ENCODE measurements around the gene PRM2.

Gene PRM2

DNA sequence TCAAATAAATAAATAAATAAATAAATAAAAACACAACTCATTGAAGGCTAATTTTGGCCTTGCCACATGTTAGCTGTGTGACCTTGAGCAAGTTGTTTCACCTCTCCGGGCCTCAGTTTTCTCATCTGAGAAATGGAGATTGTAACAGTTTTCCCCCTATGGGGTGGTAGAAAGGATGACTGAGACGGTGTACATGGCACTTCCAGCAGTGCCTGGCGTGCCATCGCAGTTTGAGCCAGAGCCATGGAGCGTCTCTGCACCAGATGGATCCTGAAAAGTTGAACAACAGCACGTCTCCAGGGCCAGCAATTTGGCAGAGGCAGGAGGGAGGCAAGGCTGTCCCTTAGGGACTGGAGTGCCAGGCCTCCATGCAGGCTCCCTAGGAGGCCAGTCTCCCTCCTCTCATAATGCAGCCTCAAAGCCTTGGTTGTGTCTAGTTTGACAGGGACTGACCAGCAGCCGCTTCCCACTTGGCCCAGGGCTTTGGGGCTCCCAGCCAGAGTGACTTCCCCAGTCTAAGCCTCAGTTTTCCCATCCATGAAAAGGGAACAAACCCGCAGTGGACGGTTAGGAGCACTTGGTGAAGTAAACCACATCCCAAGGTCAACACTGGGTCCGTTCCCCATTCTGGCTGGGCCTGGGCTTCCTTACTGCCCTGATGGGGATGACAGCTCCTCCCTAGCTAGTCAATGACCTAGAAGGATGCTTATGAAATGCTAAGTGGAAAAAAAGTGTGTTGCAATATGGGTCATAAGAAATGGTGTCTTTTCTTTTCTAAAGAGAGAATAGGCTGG is 39.6 kb downstream of the PRM2 start:
- no peak overlapping the region for H3K4me3 ChIP-seq (ENCODE audit: low read length)
- no peaks in the 10 kb centered on the region for H3K9me3 ChIP-seq (ENCODE audit: control insufficient read depth, low read length)
- no peaks in the 10 kb centered on the region for H3K27me3 ChIP-seq (replicated peaks; ENCODE audit: control insufficient read depth, insufficient read depth, low read length)
- peak; percentile 39 for DNase-seq (ENCODE audit: low read depth)
- H3K9ac ChIP-seq (ENCODE audit: low read length) = no peak overlapping the region
- no peaks in the 10 kb centered on the region for H3K4me1 ChIP-seq (ENCODE audit: control insufficient read depth, insufficient read depth, low read length)
- H3K36me3 ChIP-seq (ENCODE audit: control insufficient read depth, insufficient read depth, low read length, severe bottlenecking) = no peaks in the 10 kb centered on the region

DNA sequence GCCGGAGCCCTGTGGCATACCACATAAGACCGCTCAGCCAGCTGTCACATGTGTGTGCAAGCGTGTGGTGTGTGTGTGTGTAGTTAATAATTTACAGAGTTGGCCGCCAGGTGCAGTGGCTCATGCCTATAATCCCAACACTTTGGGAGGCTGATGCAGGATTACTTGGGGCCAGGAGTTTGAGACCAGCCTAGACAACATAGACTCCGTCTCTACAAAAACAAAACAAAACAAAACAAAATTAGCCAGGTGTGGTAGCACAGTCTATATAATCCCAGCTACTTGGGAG is 40.6 kb downstream of the PRM2 start:
- Histone ChIP-seq H3K9me3 (ENCODE audit: control insufficient read depth, low read length) (no peaks in the 10 kb centered on the region), H3K4me3 (ENCODE audit: low read length) (no peak overlapping the region), H3K27me3 (replicated peaks; ENCODE audit: control insufficient read depth, insufficient read depth, low read length) (no peaks in the 10 kb centered on the region), H3K9ac (ENCODE audit: low read length) (no peak overlapping the region), H3K4me1 (ENCODE audit: control insufficient read depth, insufficient read depth, low read length) (no peaks in the 10 kb centered on the region), H3K36me3 (ENCODE audit: control insufficient read depth, insufficient read depth, low read length, severe bottlenecking) (no peaks in the 10 kb centered on the region)
- no peak for DNase-seq (ENCODE audit: low read depth)

DNA sequence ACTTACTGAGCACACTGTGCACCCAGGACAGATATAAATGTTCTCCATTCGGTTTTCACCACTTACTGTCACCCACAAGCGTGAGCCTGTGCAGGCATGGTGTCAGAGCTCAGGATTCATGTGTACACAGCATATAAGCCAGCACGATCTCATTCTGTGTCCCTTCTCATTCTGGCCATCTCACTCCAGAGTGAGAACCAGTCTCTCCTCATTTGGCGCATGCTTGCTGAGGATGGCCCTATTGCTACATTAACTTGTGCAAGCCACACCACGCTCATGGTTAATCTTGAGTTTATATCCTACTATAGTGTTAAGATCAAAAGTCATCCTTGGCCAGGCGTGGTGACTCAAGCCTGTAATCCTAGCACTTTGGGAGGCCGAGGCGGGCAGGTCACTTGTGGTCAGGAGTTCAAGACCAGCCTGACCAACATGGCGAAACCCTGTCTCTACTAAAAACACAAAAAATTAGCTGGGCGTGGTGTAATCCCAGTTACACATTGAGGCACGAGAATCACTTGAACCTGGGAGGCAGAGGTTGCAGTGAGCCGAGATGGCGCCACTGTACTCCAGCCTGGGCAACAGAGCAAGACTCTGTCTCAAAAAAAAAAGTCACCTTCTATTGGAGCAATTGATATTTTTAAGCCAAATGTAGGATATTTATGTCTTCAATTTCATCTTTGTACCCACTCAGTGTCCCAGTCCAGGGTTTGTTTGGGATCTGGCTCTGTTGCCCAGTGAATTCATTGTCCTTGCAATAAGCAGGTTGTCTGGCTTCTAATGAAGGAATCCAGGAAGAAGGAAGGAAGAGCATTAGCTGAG is 41.2 kb downstream of the PRM2 start:
- no peak overlapping the region for H3K4me3 ChIP-seq (ENCODE audit: low read length)
- H3K9me3 ChIP-seq (ENCODE audit: control insufficient read depth, low read length) = no peaks in the 10 kb centered on the region
- H3K9ac ChIP-seq (ENCODE audit: low read length) = no peak overlapping the region
- no peak for DNase-seq (ENCODE audit: low read depth)
- H3K36me3 ChIP-seq (ENCODE audit: control insufficient read depth, insufficient read depth, low read length, severe bottlenecking) = no peaks in the 10 kb centered on the region
- H3K4me1 ChIP-seq (ENCODE audit: control insufficient read depth, insufficient read depth, low read length) = no peaks in the 10 kb centered on the region
- H3K27me3 ChIP-seq (replicated peaks; ENCODE audit: control insufficient read depth, insufficient read depth, low read length) = no peaks in the 10 kb centered on the region

DNA sequence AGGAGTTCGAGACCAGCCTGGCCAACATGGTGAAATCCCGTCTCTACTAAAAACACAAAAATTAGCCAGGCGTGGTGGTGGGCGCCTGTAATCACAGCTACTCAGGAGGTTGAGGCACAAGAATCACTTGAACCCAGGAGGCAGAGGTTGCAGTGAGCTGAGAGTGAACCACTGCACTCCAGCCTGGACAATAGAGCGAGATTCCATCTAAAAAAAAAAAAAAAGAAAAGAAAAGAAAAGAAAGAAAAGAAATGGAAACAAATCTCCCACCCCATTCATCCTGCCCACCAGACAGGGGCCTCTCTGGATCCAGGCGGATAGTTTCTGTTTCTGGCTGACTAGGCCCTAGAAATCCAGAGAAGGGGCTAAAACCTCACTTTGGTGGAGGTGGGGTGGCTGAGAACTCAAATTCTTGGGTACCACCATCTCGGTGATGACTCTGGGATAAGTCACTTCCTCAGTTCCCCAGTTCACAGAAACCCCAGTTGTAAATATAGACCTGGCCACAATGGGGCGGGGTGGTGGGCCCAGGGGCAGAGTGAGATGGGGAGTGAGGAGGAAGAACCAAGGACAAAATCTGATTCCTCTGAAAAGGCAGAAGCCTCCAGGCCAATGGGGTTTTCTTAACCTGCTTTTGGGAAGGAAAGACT is 42.4 kb downstream of the PRM2 start:
- Histone ChIP-seq H3K4me3 (ENCODE audit: low read length) (no peak overlapping the region), H3K4me1 (ENCODE audit: control insufficient read depth, insufficient read depth, low read length) (no peaks in the 10 kb centered on the region), H3K9me3 (ENCODE audit: control insufficient read depth, low read length) (no peaks in the 10 kb centered on the region), H3K27me3 (replicated peaks; ENCODE audit: control insufficient read depth, insufficient read depth, low read length) (no peaks in the 10 kb centered on the region), H3K36me3 (ENCODE audit: control insufficient read depth, insufficient read depth, low read length, severe bottlenecking) (no peaks in the 10 kb centered on the region), H3K9ac (ENCODE audit: low read length) (no peak overlapping the region)
- DNase-seq (ENCODE audit: low read depth) = no peak

DNA sequence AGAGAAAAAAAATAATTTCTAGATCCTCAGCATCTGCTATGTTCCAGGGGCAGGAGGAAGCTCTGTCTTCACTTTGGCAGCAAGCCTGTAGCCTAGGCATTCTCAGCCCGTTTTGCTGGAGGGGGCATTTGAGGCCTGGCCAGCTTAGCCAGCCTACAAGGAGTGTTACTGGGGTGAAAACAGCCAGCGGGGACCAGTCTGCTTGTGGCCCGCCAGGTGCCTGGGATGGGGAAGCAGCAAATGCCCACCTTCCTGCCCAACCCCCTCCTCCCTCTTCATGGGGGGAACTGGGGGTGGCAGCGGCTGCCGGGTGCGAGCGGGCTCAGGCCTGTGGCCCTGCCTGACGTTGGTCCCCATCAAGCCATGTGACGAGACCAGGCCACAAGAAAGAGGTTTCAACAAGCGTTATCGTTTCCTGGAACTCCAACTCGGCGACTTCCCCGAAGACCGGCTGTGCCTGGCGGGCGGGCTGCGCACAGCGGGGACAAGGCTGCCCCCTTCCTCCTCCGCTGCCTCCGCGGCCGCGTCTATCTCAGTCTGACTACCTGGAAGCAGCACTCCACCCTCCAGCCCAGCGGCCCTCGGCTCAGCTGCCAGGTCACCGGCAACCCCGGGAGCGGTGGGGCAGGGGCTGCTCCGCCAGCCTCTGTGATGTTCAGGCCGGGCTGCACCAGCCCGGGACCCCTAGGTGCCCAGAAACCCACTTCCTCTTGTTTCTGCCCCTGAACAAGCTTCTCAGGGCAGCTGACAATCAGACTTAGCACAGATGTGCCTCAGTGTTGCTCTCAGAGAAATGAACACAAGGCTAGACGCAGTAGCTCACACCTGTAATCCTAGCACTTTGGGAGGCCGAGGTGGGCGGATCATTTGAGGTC is 43.2 kb downstream of the PRM2 start:
- H3K4me3 ChIP-seq (ENCODE audit: low read length) = no peak overlapping the region
- DNase-seq (ENCODE audit: low read depth) = no peak
- H3K36me3 ChIP-seq (ENCODE audit: control insufficient read depth, insufficient read depth, low read length, severe bottlenecking) = no peaks in the 10 kb centered on the region

DNA sequence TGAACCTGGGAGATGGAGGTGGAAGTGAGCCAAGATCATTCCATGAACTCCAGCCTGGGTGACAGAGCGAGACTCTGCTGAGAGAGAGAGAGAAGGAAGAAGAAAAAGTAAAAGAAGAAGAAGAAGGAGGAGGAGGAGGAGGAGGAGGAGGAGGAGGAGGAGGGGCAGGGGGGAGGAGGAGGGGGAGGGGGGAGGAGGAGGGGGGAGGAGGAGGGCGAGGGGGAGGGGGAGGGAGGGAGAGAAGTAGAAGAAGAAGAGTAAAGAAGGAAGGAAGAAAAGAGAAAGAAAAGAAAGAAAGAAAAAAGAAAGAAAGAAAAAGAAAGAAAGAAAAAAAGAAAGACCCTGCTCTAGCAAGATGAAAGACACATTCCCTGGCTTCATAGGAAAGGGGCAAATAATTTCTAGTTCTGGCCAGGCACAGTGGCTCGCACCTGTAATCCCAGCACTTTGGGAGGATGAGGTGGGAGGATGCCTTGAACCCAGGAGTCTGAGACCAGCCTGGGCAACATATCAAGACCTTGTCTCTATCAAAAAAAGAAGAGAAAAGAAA is 43.9 kb downstream of the PRM2 start:
- no peaks in the 10 kb centered on the region for H3K9me3 ChIP-seq (ENCODE audit: control insufficient read depth, low read length)
- H3K9ac ChIP-seq (ENCODE audit: low read length) = no peak overlapping the region
- no peaks in the 10 kb centered on the region for H3K4me1 ChIP-seq (ENCODE audit: control insufficient read depth, insufficient read depth, low read length)
- DNase-seq (ENCODE audit: low read depth) = no peak
- H3K27me3 ChIP-seq (replicated peaks; ENCODE audit: control insufficient read depth, insufficient read depth, low read length) = no peaks in the 10 kb centered on the region
- no peaks in the 10 kb centered on the region for H3K36me3 ChIP-seq (ENCODE audit: control insufficient read depth, insufficient read depth, low read length, severe bottlenecking)
- H3K4me3 ChIP-seq (ENCODE audit: low read length) = no peak overlapping the region

More for the DNA sequence above, 43.2 kb downstream of the PRM2 start:
- H3K4me1 ChIP-seq (ENCODE audit: control insufficient read depth, insufficient read depth, low read length) = no peaks in the 10 kb centered on the region
- H3K9me3 ChIP-seq (ENCODE audit: control insufficient read depth, low read length) = no peaks in the 10 kb centered on the region
- H3K27me3 ChIP-seq (replicated peaks; ENCODE audit: control insufficient read depth, insufficient read depth, low read length) = no peaks in the 10 kb centered on the region
- no peak overlapping the region for H3K9ac ChIP-seq (ENCODE audit: low read length)

DNA sequence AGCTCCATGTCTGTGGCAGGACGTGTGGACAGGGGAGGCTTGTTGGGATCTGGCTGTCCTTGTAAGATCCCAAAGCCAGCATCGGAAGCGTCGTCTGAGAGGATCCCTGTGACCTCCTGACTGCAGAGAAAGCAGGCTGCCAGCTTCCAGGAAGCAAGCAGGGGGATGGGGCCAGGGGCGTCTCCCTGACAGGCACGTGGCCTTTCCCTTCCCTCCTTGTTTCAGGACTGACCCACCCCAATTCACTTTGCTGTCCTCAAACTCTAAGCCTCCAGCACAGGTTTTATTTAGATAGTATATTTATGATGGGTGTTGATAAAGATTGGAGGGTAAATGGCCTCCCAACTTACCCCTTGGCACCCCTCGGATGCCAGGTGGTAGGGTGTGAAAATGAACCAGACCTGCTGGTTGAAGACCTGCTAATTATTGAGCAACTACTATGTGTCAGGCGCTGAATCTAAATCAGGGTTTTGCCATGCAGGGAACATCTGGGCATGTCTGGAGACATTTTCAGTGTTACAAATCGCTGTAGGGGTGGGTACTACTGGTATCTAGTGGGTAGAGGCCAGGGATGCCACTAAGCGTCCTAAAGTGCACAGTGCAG is 44.8 kb downstream of the PRM2 start:
- no peaks in the 10 kb centered on the region for H3K27me3 ChIP-seq (replicated peaks; ENCODE audit: control insufficient read depth, insufficient read depth, low read length)
- no peak for DNase-seq (ENCODE audit: low read depth)
- no peaks in the 10 kb centered on the region for H3K9me3 ChIP-seq (ENCODE audit: control insufficient read depth, low read length)
- H3K4me1 ChIP-seq (ENCODE audit: control insufficient read depth, insufficient read depth, low read length) = no peaks in the 10 kb centered on the region
- H3K36me3 ChIP-seq (ENCODE audit: control insufficient read depth, insufficient read depth, low read length, severe bottlenecking) = no peaks in the 10 kb centered on the region
- no peak overlapping the region for H3K9ac ChIP-seq (ENCODE audit: low read length)
- no peak overlapping the region for H3K4me3 ChIP-seq (ENCODE audit: low read length)

DNA sequence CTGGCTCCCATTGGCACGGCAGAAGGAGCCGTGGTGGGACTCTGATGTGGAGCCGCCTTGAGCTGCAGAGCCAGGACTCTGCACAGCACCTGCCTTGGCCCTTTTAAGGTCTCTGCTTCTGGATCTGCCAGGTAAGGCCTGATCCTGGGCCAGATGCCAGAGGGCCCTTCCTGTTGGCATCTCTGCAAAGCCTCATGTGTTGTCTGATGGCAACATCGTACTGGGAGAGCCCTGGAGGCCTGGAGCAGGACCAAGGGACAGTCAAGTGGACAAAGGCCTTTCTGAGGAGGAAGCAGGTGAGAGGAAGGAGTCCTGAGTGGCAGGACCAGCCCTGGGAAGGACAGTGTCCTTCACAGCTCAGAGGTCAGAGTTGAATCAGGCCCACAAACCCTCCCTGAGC is 46.4 kb downstream of the PRM2 start:
- DNase-seq (ENCODE audit: low read depth) = no peak
- H3K9ac ChIP-seq (ENCODE audit: low read length) = no peak overlapping the region
- no peaks in the 10 kb centered on the region for H3K9me3 ChIP-seq (ENCODE audit: control insufficient read depth, low read length)
- H3K36me3 ChIP-seq (ENCODE audit: control insufficient read depth, insufficient read depth, low read length, severe bottlenecking) = no peaks in the 10 kb centered on the region
- H3K4me3 ChIP-seq (ENCODE audit: low read length) = no peak overlapping the region
- no peaks in the 10 kb centered on the region for H3K4me1 ChIP-seq (ENCODE audit: control insufficient read depth, insufficient read depth, low read length)
- H3K27me3 ChIP-seq (replicated peaks; ENCODE audit: control insufficient read depth, insufficient read depth, low read length) = no peaks in the 10 kb centered on the region

DNA sequence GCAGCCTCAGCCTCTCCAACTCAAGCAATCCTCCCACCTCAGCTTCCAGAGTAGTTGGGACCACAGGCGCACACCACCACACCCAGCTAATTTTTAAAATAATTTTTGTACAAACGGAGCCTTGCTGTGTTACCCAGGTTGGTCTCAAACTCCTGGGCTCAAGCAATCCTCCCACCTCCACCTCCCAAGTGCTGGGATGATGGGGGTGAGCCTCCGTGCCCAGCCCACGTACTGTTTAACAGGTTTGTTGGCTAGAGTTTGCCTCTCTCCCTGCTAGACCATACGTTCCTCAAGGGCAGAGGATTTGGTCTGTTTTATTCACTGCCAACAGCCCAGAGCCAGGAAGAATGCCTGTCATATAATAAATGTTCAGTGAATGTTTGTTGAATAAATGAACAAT is 46.8 kb downstream of the PRM2 start:
- DNase-seq (ENCODE audit: low read depth) = no peak
- Histone ChIP-seq H3K27me3 (replicated peaks; ENCODE audit: control insufficient read depth, insufficient read depth, low read length) (no peaks in the 10 kb centered on the region), H3K9ac (ENCODE audit: low read length) (no peak overlapping the region), H3K36me3 (ENCODE audit: control insufficient read depth, insufficient read depth, low read length, severe bottlenecking) (no peaks in the 10 kb centered on the region), H3K4me3 (ENCODE audit: low read length) (no peak overlapping the region), H3K9me3 (ENCODE audit: control insufficient read depth, low read length) (no peaks in the 10 kb centered on the region), H3K4me1 (ENCODE audit: control insufficient read depth, insufficient read depth, low read length) (no peaks in the 10 kb centered on the region)

DNA sequence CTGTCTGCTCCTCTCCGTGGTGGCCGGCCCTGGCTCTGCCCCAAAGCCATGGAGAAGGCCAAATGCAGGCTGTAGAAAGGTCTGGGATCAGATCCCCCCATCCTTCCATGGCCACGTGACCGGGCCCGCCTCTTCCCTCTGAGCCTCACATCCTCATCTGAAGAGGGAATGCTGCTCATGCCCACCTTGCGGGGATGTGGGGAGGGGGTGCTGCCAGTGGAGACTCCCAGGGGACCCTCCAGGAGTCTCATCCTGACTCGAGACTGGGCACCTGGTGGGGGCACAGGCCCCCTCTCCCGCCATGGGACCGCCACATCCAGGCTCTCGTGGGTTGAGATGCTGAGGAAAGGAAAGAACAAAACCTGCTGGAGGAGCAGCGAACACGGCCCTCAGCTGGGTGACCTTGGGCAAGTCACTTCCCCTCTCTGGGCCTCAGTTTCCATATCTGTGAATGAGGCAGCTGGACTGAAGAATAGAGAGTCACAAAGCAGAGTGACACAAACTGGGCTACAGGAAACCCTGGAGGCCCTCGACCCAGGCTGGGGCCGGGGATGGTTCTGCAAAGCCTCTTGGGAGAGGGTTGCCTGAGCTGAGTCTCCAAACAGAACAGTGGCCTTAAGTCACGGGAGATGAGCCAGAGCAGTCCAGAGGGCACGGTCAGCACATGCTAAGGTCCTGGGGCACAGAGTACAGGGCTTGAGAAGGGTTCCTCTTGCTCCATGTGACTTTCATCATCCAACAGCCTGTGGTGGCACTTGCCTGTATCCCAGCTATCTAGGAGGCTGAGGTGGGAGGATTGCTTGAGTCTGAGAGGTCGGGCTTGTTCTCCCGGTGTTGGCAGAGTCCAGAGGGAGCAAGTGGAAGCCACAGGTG is 50.4 kb downstream of the PRM2 start:
- Histone ChIP-seq H3K4me1 (ENCODE audit: control insufficient read depth, insufficient read depth, low read length) (no peaks in the 10 kb centered on the region), H3K36me3 (ENCODE audit: control insufficient read depth, insufficient read depth, low read length, severe bottlenecking) (no peaks in the 10 kb centered on the region), H3K9me3 (ENCODE audit: control insufficient read depth, low read length) (no peaks in the 10 kb centered on the region), H3K27me3 (replicated peaks; ENCODE audit: control insufficient read depth, insufficient read depth, low read length) (no peaks in the 10 kb centered on the region), H3K4me3 (ENCODE audit: low read length) (no peak overlapping the region), H3K9ac (ENCODE audit: low read length) (peak overlapping the region; percentile 45)
- no peak for DNase-seq (ENCODE audit: low read depth)
